HuH-7 (cell line): ENCODE measurements around the gene TBX2.

ENCODE experiments used
- DNase-seq: peaks from one replicate; pipeline ENCODE4 v3.0.0; 2011; ENCODE audit warnings: low spot score

The TBX2 gene

GRCh38 chr17:61368832-61369450, 30.7 kb upstream of the TBX2 start:
- DNase-seq = no peak

GRCh38 chr17:61369751-61370150, 29.9 kb upstream of the TBX2 start:
- DNase-seq = no peak

- no peak for DNase-seq
Measured at GRCh38 chr17:61371179-61371578, 28.5 kb upstream of the TBX2 start.

GRCh38 chr17:61371606-61372005, 28.0 kb upstream of the TBX2 start:
- DNase-seq = no peak

- DNase-seq = no peak
Measured at GRCh38 chr17:61372436-61372835, 27.2 kb upstream of the TBX2 start.

- no peak for DNase-seq
Measured at GRCh38 chr17:61376931-61377838, 22.5 kb upstream of the TBX2 start.

- DNase-seq = no peak
Measured at GRCh38 chr17:61378658-61379456, 20.8 kb upstream of the TBX2 start.

- no peak for DNase-seq
Measured at GRCh38 chr17:61379457-61380216, 20.0 kb upstream of the TBX2 start.

GRCh38 chr17:61380217-61380835, 19.3 kb upstream of the TBX2 start:
- no peak for DNase-seq

- no peak for DNase-seq
Measured at GRCh38 chr17:61380836-61381525, 18.7 kb upstream of the TBX2 start.

GRCh38 chr17:61381537-61381936, 18.1 kb upstream of the TBX2 start:
- no peak for DNase-seq

- no peak for DNase-seq
Measured at GRCh38 chr17:61382796-61383688, 16.6 kb upstream of the TBX2 start.

- no peak for DNase-seq
Measured at GRCh38 chr17:61383689-61384201, 15.9 kb upstream of the TBX2 start.

- DNase-seq = no peak
Measured at GRCh38 chr17:61384354-61384691, 15.3 kb upstream of the TBX2 start.

- no peak for DNase-seq
Measured at GRCh38 chr17:61384692-61385576, 14.7 kb upstream of the TBX2 start.

- DNase-seq = no peak
Measured at GRCh38 chr17:61385577-61386236, 13.9 kb upstream of the TBX2 start.

GRCh38 chr17:61386251-61386650, 13.4 kb upstream of the TBX2 start:
- DNase-seq = no peak

- DNase-seq = no peak
Measured at GRCh38 chr17:61387011-61387410, 12.6 kb upstream of the TBX2 start.
